ENCODE data around the gene ZNF385B.

Gene ZNF385B

GRCh38 chr2:179677746-179678505 lies 183.5 kb downstream of the ZNF385B start:
- no peak for DNase-seq (ENCODE audit: low read depth)
- TF ChIP-seq MYC (IDR thresholded peaks at IDR 0.05; ENCODE audit: low read depth, low read length): no peak
- no peak overlapping the region for H3K4me3 ChIP-seq (ENCODE audit: low read depth, low read length)

GRCh38 chr2:179677077-179677688 lies 184.2 kb downstream of the ZNF385B start:
- no peak for TF ChIP-seq MYC (IDR thresholded peaks at IDR 0.05; ENCODE audit: low read depth, low read length)
- no peak for TF ChIP-seq POLR2A (IDR thresholded peaks at IDR 0.05; ENCODE audit: extremely low read depth, insufficient read length)
- TF ChIP-seq MAX (IDR thresholded peaks at IDR 0.05; ENCODE audit: low read depth, low read length): no peak
- no peak for DNase-seq (ENCODE audit: low read depth)
- no peak overlapping the region for H3K4me3 ChIP-seq (ENCODE audit: low read depth, low read length)

GRCh38 chr2:179675435-179675834 lies 186.0 kb downstream of the ZNF385B start:
- DNase-seq (ENCODE audit: low read depth): no peak
- TF ChIP-seq MYC (IDR thresholded peaks at IDR 0.05; ENCODE audit: low read depth, low read length) (no peak), MAX (IDR thresholded peaks at IDR 0.05; ENCODE audit: low read depth, low read length) (no peak), POLR2A (IDR thresholded peaks at IDR 0.05; ENCODE audit: extremely low read depth, insufficient read length) (no peak), CTCF (IDR thresholded peaks at IDR 0.05; ENCODE audit: low read depth, low read length) (no peak)
- no peak overlapping the region for H3K4me3 ChIP-seq (ENCODE audit: low read depth, low read length)

- H3K4me3 ChIP-seq (ENCODE audit: low read depth, low read length): no peak overlapping the region
- TF ChIP-seq CTCF (IDR thresholded peaks at IDR 0.05; ENCODE audit: low read depth, low read length) (no peak), MAX (IDR thresholded peaks at IDR 0.05; ENCODE audit: low read depth, low read length) (no peak), MYC (IDR thresholded peaks at IDR 0.05; ENCODE audit: low read depth, low read length) (no peak), POLR2A (IDR thresholded peaks at IDR 0.05; ENCODE audit: extremely low read depth, insufficient read length) (no peak)
- no peak for DNase-seq (ENCODE audit: low read depth)
Observed at GRCh38 chr2:179671043-179671981, 190.1 kb downstream of the ZNF385B start.

GRCh38 chr2:179669196-179669595 lies 192.2 kb downstream of the ZNF385B start:
- no peak for DNase-seq (ENCODE audit: low read depth)

More at GRCh38 chr2:179669196-179669595, 192.2 kb downstream of the ZNF385B start:
- TF ChIP-seq MYC (IDR thresholded peaks at IDR 0.05; ENCODE audit: low read depth, low read length): no peak
- no peak for TF ChIP-seq MAX (IDR thresholded peaks at IDR 0.05; ENCODE audit: low read depth, low read length)
- TF ChIP-seq CTCF (IDR thresholded peaks at IDR 0.05; ENCODE audit: low read depth, low read length): no peak
- no peak for TF ChIP-seq POLR2A (IDR thresholded peaks at IDR 0.05; ENCODE audit: extremely low read depth, insufficient read length)
- no peak overlapping the region for H3K4me3 ChIP-seq (ENCODE audit: low read depth, low read length)

Measured in NB4 (cell line).